ENCODE data around the gene FRMD6.
A peak's percentile ranks its signal among the peaks of the same experiment; 100 is the strongest.

FRMD6 gene

DNA sequence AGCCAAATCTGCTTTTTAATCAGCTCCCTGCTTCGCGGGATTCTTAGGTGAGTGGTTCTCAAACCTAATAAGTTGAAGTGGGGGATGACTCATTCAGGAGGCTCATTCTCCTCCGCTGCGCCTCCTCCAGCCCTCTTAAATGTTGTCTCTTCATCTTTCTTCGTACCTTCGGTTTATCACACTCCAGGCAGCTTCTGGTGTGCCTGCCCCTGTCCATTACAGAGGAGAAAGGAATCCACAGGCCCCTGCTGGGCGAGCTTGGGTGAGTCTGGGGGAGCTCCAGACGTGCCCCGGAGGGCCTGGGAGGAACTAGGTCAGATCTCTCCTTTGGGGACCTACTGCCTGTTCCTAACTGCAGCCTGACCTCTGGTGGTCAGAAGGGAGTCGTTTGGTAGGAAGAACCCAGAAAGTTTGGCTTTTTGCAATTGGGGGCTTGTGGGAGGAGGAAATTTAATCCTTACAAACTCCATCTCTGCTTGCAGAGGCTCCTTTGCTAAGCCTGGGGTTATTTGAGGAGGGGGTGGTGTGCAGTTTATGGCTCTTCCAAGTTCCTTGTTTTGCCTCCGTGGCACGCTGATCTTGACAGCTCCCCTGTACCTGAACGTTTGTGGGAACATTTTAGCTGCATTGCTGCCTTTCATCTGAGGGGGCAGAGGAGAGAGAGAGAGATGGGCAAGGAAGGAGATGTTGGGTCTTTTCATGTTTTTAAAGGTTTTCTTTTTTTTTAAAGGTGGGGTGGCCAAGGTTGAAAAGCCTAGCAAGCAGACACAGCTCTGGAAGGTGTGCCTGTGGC lies 124.6 kb downstream of the FRMD6 start:
- peak; percentile 18 for DNase-seq (ENCODE audit: low spot score)

DNA sequence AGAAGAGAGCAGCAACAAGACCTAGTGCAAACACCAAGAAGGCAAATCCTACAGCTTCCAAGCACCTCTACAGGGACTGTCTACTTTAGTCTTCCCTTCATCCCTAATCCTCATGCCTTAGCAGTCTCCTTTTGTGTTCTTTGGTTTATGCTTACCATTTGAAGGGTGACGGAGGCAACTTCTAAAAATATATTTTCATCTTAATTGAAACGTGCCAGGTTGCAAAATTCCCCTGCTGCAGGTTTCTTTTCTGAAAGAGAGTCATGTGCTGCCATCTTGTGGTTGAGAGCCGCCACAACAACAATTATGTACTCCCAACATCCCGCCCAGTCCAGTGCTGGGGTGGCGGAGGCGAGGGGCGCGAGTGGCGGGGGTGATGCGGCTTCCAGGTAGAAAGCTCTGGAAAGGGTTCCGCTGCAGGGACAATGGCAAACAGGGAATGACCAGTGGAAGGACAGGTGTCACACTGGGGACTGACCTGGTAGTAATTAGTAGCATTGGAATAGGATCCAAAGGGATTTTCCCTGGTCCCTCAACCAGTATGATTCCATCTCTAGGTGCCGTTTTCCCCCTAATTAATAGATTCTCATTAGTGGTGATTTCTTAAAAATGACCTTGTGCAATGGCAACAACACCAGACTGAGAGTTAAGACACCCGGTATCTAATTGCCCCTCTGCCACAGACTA lies 128.4 kb downstream of the FRMD6 start:
- DNase-seq (ENCODE audit: low spot score): peak; percentile 35

Measured in putamen (tissue), 1 donor.